ENCODE results near the gene CDKN2AIPNL. TPM values are rescaled to one million over a fixed set of nuclear protein-coding genes. Genes with fewer than 3 reads are reported as not detected.

CDKN2AIPNL gene
- total RNA-seq, 1 experiment from 2014 or later, result 82.4 TPM

- TF ChIP-seq CTCF (IDR thresholded peaks at IDR 0.05; ENCODE audit: unreplicated experiment), result no peak
- intact Hi-C loops (cut with micrococcal nuclease), result no loop called here
- Mint-ChIP-seq H3K4me1 (ENCODE audit: insufficient read depth, unreplicated experiment) (peaks cover 39% of the 10 kb centered on the region), H3K36me3 (ENCODE audit: insufficient read depth, unreplicated experiment) (no peaks in the 10 kb centered on the region), H3K27me3 (ENCODE audit: insufficient read depth, unreplicated experiment) (no peaks in the 10 kb centered on the region), H3K27ac (ENCODE audit: low read depth, unreplicated experiment) (no peak overlapping the region), H3K9me3 (ENCODE audit: unreplicated experiment) (no peaks in the 10 kb centered on the region), H3K4me3 (ENCODE audit: unreplicated experiment) (no peak overlapping the region)
- DNase-seq (ENCODE audit: unreplicated experiment), result no peak
- CTCF ChIA-PET, result interaction anchor here (0.5 to 1.5 kb wide), 3 partner anchors 50 to 73 kb away, joined by 3 to 6 read pairs (median 3); no protein-coding TSS in a partner anchor
- BruUV-seq (replicated peaks), result no TSS peak
- POLR2A ChIA-PET, result interaction anchor here (1.2 to 3.0 kb wide), 3 partner anchors 11 to 39 kb away, joined by 5 to 39 read pairs (median 17); partner anchors contain the start of gene CDKN2AIPNL
Observed at GRCh38 chr5:134450374-134450773, 38.7 kb upstream of the CDKN2AIPNL start.

GRCh38 chr5:134449167-134449566 is 37.5 kb upstream of the CDKN2AIPNL start:
- H3K4me1 Mint-ChIP-seq (ENCODE audit: insufficient read depth, unreplicated experiment), result peaks cover 42% of the 10 kb centered on the region
- no peaks in the 10 kb centered on the region for H3K36me3 Mint-ChIP-seq (ENCODE audit: insufficient read depth, unreplicated experiment)
- ChIA-PET CTCF (interaction anchor here (0.6 kb wide), 1 partner anchor 348 kb away, joined by 3 read pairs; no protein-coding TSS in a partner anchor), POLR2A (interaction anchor here (0.6 to 3.4 kb wide), 8 partner anchors 9 to 74 kb away, joined by 3 to 17 read pairs (median 4); no protein-coding TSS in a partner anchor)
- no peak overlapping the region for H3K4me3 Mint-ChIP-seq (ENCODE audit: unreplicated experiment)
- DNase-seq (ENCODE audit: unreplicated experiment), result no peak
- H3K9me3 Mint-ChIP-seq (ENCODE audit: unreplicated experiment), result no peaks in the 10 kb centered on the region
- no TSS peak for BruUV-seq (replicated peaks)
- H3K27me3 Mint-ChIP-seq (ENCODE audit: insufficient read depth, unreplicated experiment), result no peaks in the 10 kb centered on the region
- no peak overlapping the region for H3K27ac Mint-ChIP-seq (ENCODE audit: low read depth, unreplicated experiment)
- intact Hi-C loops (cut with micrococcal nuclease), result no loop called here
- TF ChIP-seq CTCF (IDR thresholded peaks at IDR 0.05; ENCODE audit: unreplicated experiment), result no peak

GRCh38 chr5:134447815-134448520 is 36.3 kb upstream of the CDKN2AIPNL start:
- Mint-ChIP-seq H3K36me3 (ENCODE audit: insufficient read depth, unreplicated experiment) (no peaks in the 10 kb centered on the region), H3K27me3 (ENCODE audit: insufficient read depth, unreplicated experiment) (no peaks in the 10 kb centered on the region), H3K9me3 (ENCODE audit: unreplicated experiment) (no peaks in the 10 kb centered on the region), H3K4me1 (ENCODE audit: insufficient read depth, unreplicated experiment) (peaks cover 42% of the 10 kb centered on the region), H3K27ac (ENCODE audit: low read depth, unreplicated experiment) (no peak overlapping the region), H3K4me3 (ENCODE audit: unreplicated experiment) (no peak overlapping the region)
- POLR2A ChIA-PET, result interaction anchor here (0.7 to 3.4 kb wide), 6 partner anchors 8 to 37 kb away, joined by 3 to 17 read pairs (median 4); no protein-coding TSS in a partner anchor
- BruUV-seq (replicated peaks), result no TSS peak
- DNase-seq (ENCODE audit: unreplicated experiment), result no peak
- intact Hi-C loops (cut with micrococcal nuclease), result no loop called here
- no peak for TF ChIP-seq CTCF (IDR thresholded peaks at IDR 0.05; ENCODE audit: unreplicated experiment)
- CTCF ChIA-PET, result interaction anchor here (0.6 to 1.5 kb wide), 6 partner anchors 11 to 139 kb away, joined by 3 to 6 read pairs (median 4); no protein-coding TSS in a partner anchor

- no TSS peak for BruUV-seq (replicated peaks)
- intact Hi-C loops (cut with micrococcal nuclease), result no loop called here
- no peaks in the 10 kb centered on the region for H3K9me3 Mint-ChIP-seq (ENCODE audit: unreplicated experiment)
- H3K4me3 Mint-ChIP-seq (ENCODE audit: unreplicated experiment), result no peak overlapping the region
- H3K27me3 Mint-ChIP-seq (ENCODE audit: insufficient read depth, unreplicated experiment), result no peaks in the 10 kb centered on the region
- ChIA-PET CTCF (interaction anchor here (0.5 to 1.6 kb wide), 6 partner anchors 32 to 140 kb away, joined by 3 to 6 read pairs (median 4); partner anchors contain the start of gene CDKN2AIPNL), POLR2A (interaction anchor here (0.6 to 3.4 kb wide), 2 partner anchors 19 to 113 kb away, joined by 3 to 17 read pairs; no protein-coding TSS in a partner anchor)
- H3K27ac Mint-ChIP-seq (ENCODE audit: low read depth, unreplicated experiment), result no peak overlapping the region
- peak; percentile 19 for DNase-seq (ENCODE audit: unreplicated experiment)
- H3K4me1 Mint-ChIP-seq (ENCODE audit: insufficient read depth, unreplicated experiment), result peaks cover 37% of the 10 kb centered on the region
- TF ChIP-seq CTCF (IDR thresholded peaks at IDR 0.05; ENCODE audit: unreplicated experiment), result no peak
- H3K36me3 Mint-ChIP-seq (ENCODE audit: insufficient read depth, unreplicated experiment), result no peaks in the 10 kb centered on the region
Observed at GRCh38 chr5:134446938-134447337, 35.3 kb upstream of the CDKN2AIPNL start.

Measured in MCF 10A (cell line).